HEK293 (cell line): ENCODE results near the gene ZSWIM4.

Source experiments
- ATF2 ChIP-seq: fragments of 450-650 bp; formaldehyde crosslinking; IDR thresholded peaks from 2 replicates; pipeline ENCODE4 v1.5.1; 2016; ENCODE audit warnings: missing biosample characterization, missing genetic modification characterization, low read depth
- BCL11B ChIP-seq: fragments of 450-650 bp; formaldehyde crosslinking; IDR thresholded peaks from 2 replicates; pipeline ENCODE4 v1.5.1; 2016; ENCODE audit warnings: low read depth, missing biosample characterization, missing genetic modification characterization
- BCL6B ChIP-seq: fragments of 450-650 bp; formaldehyde crosslinking; IDR thresholded peaks from 2 replicates; pipeline ENCODE4 v1.5.1; 2017; ENCODE audit warnings: missing biosample characterization, missing genetic modification characterization
- EGR2 ChIP-seq: fragments of 450-650 bp; formaldehyde crosslinking; IDR thresholded peaks from 2 replicates; pipeline ENCODE4 v1.5.1; 2016; ENCODE audit warnings: low read depth, missing biosample characterization, missing genetic modification characterization
- GLIS1 ChIP-seq: fragments of 450-650 bp; formaldehyde crosslinking; IDR thresholded peaks from 2 replicates; pipeline ENCODE4 v1.5.1; 2016; ENCODE audit warnings: missing biosample characterization, missing genetic modification characterization
- HIC1 ChIP-seq: fragments of 450-650 bp; formaldehyde crosslinking; IDR thresholded peaks from 2 replicates; pipeline ENCODE4 v1.5.1; 2016; ENCODE audit warnings: missing biosample characterization, missing genetic modification characterization
- IKZF3 ChIP-seq: fragments of 450-650 bp; IDR thresholded peaks from 2 replicates; pipeline ENCODE4 v1.5.0; 2018; ENCODE audit warnings: missing biosample characterization, mild to moderate bottlenecking, missing genetic modification characterization, moderate library complexity
- KLF1 ChIP-seq: fragments of 450-650 bp; formaldehyde crosslinking; IDR thresholded peaks from 2 replicates; pipeline ENCODE4 v1.5.1; 2016; ENCODE audit warnings: missing biosample characterization, missing genetic modification characterization
- KLF7 ChIP-seq: fragments of 450-650 bp; formaldehyde crosslinking; IDR thresholded peaks from 2 replicates; pipeline ENCODE4 v1.5.1; 2016; ENCODE audit warnings: missing biosample characterization, missing genetic modification characterization, borderline replicate concordance
- KLF8 ChIP-seq: fragments of 450-650 bp; formaldehyde crosslinking; IDR thresholded peaks from 2 replicates; pipeline ENCODE4 v1.5.1; 2016; ENCODE audit warnings: missing biosample characterization, missing genetic modification characterization
- REST ChIP-seq: fragments of 450-650 bp; formaldehyde crosslinking; IDR thresholded peaks from 2 replicates; pipeline ENCODE4 v1.5.1; 2016; ENCODE audit warnings: missing biosample characterization, missing genetic modification characterization
- SP3 ChIP-seq: fragments of 450-650 bp; formaldehyde crosslinking; IDR thresholded peaks from 2 replicates; pipeline ENCODE4 v1.5.1; 2016; ENCODE audit warnings: missing biosample characterization, missing genetic modification characterization
- TCF7L2 ChIP-seq: IDR thresholded peaks from 2 replicates; pipeline ENCODE4 v1.6.1; 2011; ENCODE audit warnings: low read depth, mild to moderate bottlenecking, inconsistent platforms, low read length, moderate library complexity, borderline replicate concordance
- ZBTB17 ChIP-seq: fragments of 450-650 bp; formaldehyde crosslinking; IDR thresholded peaks from 2 replicates; pipeline ENCODE4 v1.5.1; 2016; ENCODE audit warnings: missing biosample characterization, missing genetic modification characterization
- ZFHX2 ChIP-seq: fragments of 450-650 bp; formaldehyde crosslinking; conservative IDR thresholded peaks from 2 replicates; pipeline ENCODE4 v1.5.1; 2016; ENCODE audit warnings: missing biosample characterization, missing genetic modification characterization
- ZNF132 ChIP-seq: fragments of 450-650 bp; formaldehyde crosslinking; IDR thresholded peaks from 2 replicates; pipeline ENCODE4 v1.5.1; 2017; ENCODE audit warnings: missing biosample characterization, missing genetic modification characterization, borderline replicate concordance
- ZNF138 ChIP-seq: fragments of 450-650 bp; formaldehyde crosslinking; IDR thresholded peaks from 2 replicates; pipeline ENCODE4 v1.5.1; 2016; ENCODE audit warnings: missing biosample characterization, missing genetic modification characterization, borderline replicate concordance
- ZNF140 ChIP-seq: fragments of 450-650 bp; formaldehyde crosslinking; IDR thresholded peaks from 2 replicates; pipeline ENCODE4 v1.5.1; 2016; ENCODE audit warnings: missing biosample characterization, missing genetic modification characterization
- ZNF184 ChIP-seq: fragments of 450-650 bp; IDR thresholded peaks from 2 replicates; pipeline ENCODE4 v1.5.1; 2018; ENCODE audit warnings: missing biosample characterization, mild to moderate bottlenecking, missing genetic modification characterization
- ZNF223 ChIP-seq: fragments of 450-650 bp; formaldehyde crosslinking; IDR thresholded peaks from 2 replicates; pipeline ENCODE4 v1.5.1; 2016; ENCODE audit warnings: missing biosample characterization, missing genetic modification characterization
- ZNF354C ChIP-seq: fragments of 450-650 bp; formaldehyde crosslinking; IDR thresholded peaks from 2 replicates; pipeline ENCODE4 v1.5.1; 2016; ENCODE audit warnings: missing biosample characterization, missing genetic modification characterization, low read depth, borderline replicate concordance
- ZNF404 ChIP-seq: fragments of 450-650 bp; formaldehyde crosslinking; IDR thresholded peaks from 2 replicates; pipeline ENCODE4 v1.5.1; 2017; ENCODE audit warnings: missing biosample characterization, missing genetic modification characterization
- ZNF423 ChIP-seq: fragments of 450-650 bp; formaldehyde crosslinking; IDR thresholded peaks from 2 replicates; pipeline ENCODE4 v1.5.1; 2016; ENCODE audit warnings: missing biosample characterization, missing genetic modification characterization
- ZNF548 ChIP-seq: fragments of 450-650 bp; formaldehyde crosslinking; IDR thresholded peaks from 2 replicates; pipeline ENCODE4 v1.5.1; 2016; ENCODE audit warnings: missing biosample characterization, missing genetic modification characterization
- ZNF596 ChIP-seq: fragments of 450-650 bp; IDR thresholded peaks from 2 replicates; pipeline ENCODE4 v1.5.0; 2018; ENCODE audit warnings: missing biosample characterization, mild to moderate bottlenecking, missing genetic modification characterization, moderate library complexity
- ZNF658 ChIP-seq: fragments of 450-650 bp; formaldehyde crosslinking; IDR thresholded peaks from 2 replicates; pipeline ENCODE4; 2016; ENCODE audit warnings: missing biosample characterization, missing genetic modification characterization
- ZNF692 ChIP-seq: fragments of 450-650 bp; formaldehyde crosslinking; IDR thresholded peaks from 2 replicates; pipeline ENCODE4 v1.5.1; 2016; ENCODE audit warnings: missing biosample characterization, missing genetic modification characterization
- ZNF837 ChIP-seq: fragments of 450-650 bp; formaldehyde crosslinking; IDR thresholded peaks from 2 replicates; pipeline ENCODE4 v1.5.1; 2016; ENCODE audit warnings: missing biosample characterization, missing genetic modification characterization
- ZNF843 ChIP-seq: fragments of 450-650 bp; formaldehyde crosslinking; IDR thresholded peaks from 2 replicates; pipeline ENCODE4 v1.5.1; 2016; ENCODE audit warnings: missing biosample characterization, missing genetic modification characterization

Gene ZSWIM4

GRCh38 chr19:13765395-13766094 lies 29.7 kb upstream of the ZSWIM4 start (continued):
- TF ChIP-seq KLF7 (tag by site-specific recombination) (no peak), ZBTB17 (tag by site-specific recombination) (peak; percentile 33; the same call in 1 of the 2 replicates), ZNF548 (tag by site-specific recombination) (no peak), ZNF404 (tag by site-specific recombination) (no peak), IKZF3 (tag by site-specific recombination) (no peak), HIC1 (tag by site-specific recombination) (no peak), ZNF843 (no peak), KLF1 (tag by site-specific recombination) (no peak), ZNF658 (no peak), BCL6B (peak; percentile 66; the same call in 1 of the 2 replicates), ZNF223 (tag by site-specific recombination) (no peak), ZNF354C (tag by site-specific recombination) (no peak), SP3 (tag by site-specific recombination) (no peak), ZNF184 (tag by site-specific recombination) (no peak), ZNF596 (tag by site-specific recombination) (no peak), ATF2 (no peak), KLF8 (tag by site-specific recombination) (no peak), ZNF692 (0 out of 2 replicates have a peak, but pooled peaks have one; percentile 11), GLIS1 (tag by site-specific recombination) (no peak), ZNF138 (tag by site-specific recombination) (no peak), ZNF423 (tag by site-specific recombination) (no peak), ZNF132 (tag by site-specific recombination) (no peak), REST (tag by site-specific recombination) (no peak), ZFHX2 (tag by site-specific recombination) (no peak), ZNF837 (tag by site-specific recombination) (no peak), ZNF140 (tag by site-specific recombination) (no peak), EGR2 (no peak), BCL11B (tag by site-specific recombination) (no peak), TCF7L2 (no peak)
